Measurements from ENCODE around the gene C1orf167.
A peak's percentile ranks its signal among the peaks of the same experiment; 100 is the strongest.

Gene C1orf167

DNA sequence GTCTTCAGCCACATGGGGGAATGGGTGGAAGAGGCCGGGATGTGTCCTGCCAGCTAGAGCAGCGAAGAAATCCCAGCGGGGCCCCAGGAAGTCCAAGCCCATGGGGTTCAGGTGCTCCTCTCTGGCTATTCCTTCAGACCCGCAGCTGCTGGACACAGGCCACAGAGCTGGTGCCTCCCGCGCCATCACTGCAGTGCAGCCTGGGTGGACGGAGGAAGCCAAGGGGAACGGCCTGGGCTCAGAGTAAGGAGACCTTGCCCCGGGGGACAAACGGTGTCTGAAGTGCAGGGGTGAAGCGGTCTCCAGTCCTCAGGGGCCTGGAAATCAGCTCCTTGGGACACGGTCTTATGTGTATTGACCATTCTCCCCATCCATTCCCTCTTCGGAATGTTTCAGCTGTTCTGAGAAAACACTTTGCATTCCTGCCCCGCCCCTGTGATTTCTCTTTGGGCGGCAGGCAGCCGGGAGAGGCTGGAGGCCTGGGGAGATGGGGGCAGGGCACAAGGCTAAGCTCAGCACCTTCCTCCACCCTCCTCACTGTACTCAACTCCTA is 25.3 kb downstream of the C1orf167 start:
- peak; percentile 29 for DNase-seq (ENCODE audit: low read depth, low spot score)
- no peak for TF ChIP-seq CTCF (IDR thresholded peaks at IDR 0.05; ENCODE audit: low read depth, low read length)
- H3K4me3 ChIP-seq (ENCODE audit: low read depth, low read length), result no peak overlapping the region
- in situ Hi-C loops (cut with HindIII; ENCODE audit: low sequenced_read_pairs), result no loop called here

GRCh38 chr1:11787804-11788436 is 25.9 kb downstream of the C1orf167 start:
- TF ChIP-seq CTCF (IDR thresholded peaks at IDR 0.05; ENCODE audit: low read depth, low read length), result no peak
- DNase-seq (ENCODE audit: low read depth, low spot score), result no peak
- H3K4me3 ChIP-seq (ENCODE audit: low read depth, low read length), result no peak overlapping the region
- in situ Hi-C loops (cut with HindIII; ENCODE audit: low sequenced_read_pairs), result no loop called here

DNA sequence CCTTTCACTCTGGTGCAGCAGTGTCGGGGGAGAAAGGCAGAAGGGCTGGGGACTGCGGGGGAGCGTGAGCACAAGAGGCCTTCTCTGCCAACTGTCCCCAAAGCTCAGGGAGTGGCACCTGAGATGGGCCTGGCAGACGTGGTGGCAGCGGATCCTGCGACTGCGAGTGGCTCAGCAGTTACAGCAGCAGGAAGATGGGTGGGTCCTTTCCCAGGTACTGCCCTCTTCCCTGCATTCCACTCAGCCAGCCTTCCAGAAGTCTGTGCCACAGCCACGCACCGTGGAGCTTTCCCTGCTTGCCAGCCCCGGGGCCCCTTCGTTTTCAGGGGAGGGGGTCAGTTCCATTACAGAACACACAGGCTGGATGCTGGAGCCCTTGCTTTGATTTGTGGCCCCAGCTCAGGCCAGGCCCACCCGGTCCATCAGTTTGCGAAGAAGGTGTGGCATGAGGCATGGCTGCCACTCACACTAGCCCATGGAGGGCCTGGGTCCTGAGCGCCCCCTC is 26.6 kb downstream of the C1orf167 start:
- no peak for DNase-seq (ENCODE audit: low read depth, low spot score)
- in situ Hi-C loops (cut with HindIII; ENCODE audit: low sequenced_read_pairs), result no loop called here
- TF ChIP-seq CTCF (IDR thresholded peaks at IDR 0.05; ENCODE audit: low read depth, low read length), result no peak
- H3K4me3 ChIP-seq (ENCODE audit: low read depth, low read length), result no peak overlapping the region

GRCh38 chr1:11789126-11790067 is 27.4 kb downstream of the C1orf167 start:
- in situ Hi-C loops (cut with HindIII; ENCODE audit: low sequenced_read_pairs), result no loop called here
- TF ChIP-seq CTCF (IDR thresholded peaks at IDR 0.05; ENCODE audit: low read depth, low read length), result no peak
- H3K4me3 ChIP-seq (ENCODE audit: low read depth, low read length), result no peak overlapping the region
- no peak for DNase-seq (ENCODE audit: low read depth, low spot score)

- no peak for DNase-seq (ENCODE audit: low read depth, low spot score)
- no peak for TF ChIP-seq CTCF (IDR thresholded peaks at IDR 0.05; ENCODE audit: low read depth, low read length)
- no peak overlapping the region for H3K4me3 ChIP-seq (ENCODE audit: low read depth, low read length)
- in situ Hi-C loops (cut with HindIII; ENCODE audit: low sequenced_read_pairs), result no loop called here
Observed at GRCh38 chr1:11790101-11790879, 28.3 kb downstream of the C1orf167 start.
